NOMO-1 treated with dmso at 0.1 percent for 144 hours (cell line): ENCODE measurements around the gene RAD9A.
A peak's percentile ranks its signal among the peaks of the same experiment; 100 is the strongest.

Source experiments
- DNase-seq: peaks from one replicate; lab custom pipeline; 2025; ENCODE audit not compliant: unreplicated experiment; lab: John Stamatoyannopoulos, UW

Gene RAD9A

DNA sequence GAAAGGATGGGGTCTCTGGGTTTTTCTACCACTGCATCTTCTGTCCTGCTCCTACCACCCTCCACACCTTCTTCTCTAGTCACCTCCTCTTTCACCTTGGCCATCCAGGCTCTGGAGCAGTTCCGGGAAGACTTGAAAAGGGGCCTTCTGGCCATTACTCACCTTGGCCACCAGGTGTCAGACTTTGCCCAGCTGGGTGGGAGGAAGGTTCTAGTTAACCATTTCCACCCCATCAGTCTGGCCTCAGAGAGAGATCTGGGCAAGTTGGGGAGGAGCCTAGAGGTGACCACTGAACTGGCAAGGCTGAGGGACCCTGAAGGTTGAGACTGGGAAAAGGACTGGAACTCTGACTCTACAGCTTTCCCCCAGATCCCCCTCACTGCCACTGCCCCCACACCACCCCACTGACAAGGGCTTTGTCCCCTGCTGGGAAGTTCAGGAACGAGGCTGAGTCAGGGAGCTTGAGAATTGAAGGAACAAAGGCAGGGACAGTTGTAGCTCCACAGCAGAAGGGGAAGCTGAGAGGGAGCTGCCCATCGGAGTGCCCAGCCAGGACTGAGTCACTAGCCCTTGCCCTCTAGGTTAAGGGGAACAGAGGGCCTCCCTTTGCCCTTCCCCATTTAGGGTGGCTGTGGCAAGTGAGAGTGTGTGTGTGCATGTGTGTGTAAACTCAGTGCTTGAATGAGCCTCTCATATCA, 34.8 kb upstream of the RAD9A start:
- peak; percentile 81 for DNase-seq

GRCh38 chr11:67357831-67358670, 33.7 kb upstream of the RAD9A start:
- no peak for DNase-seq

DNA sequence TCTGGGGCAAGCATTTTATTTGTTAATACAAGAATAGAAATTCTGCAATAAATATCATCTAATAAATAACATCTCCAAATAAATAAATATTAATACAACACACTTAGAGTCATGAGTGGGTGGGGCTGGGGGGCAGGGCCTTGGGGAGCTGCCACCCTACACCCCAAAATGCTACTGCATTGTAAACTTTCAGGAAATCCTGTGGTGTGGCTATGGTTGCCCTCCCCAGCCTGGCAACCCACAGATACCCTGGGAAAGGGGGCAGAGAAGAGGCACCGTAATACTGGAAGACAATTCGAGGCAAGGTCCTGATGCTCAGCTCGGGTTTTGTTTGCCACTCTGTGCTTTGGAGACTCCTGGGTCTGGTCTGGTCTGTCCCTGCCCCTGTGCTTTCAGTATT, 27.6 kb upstream of the RAD9A start:
- no peak for DNase-seq

DNA sequence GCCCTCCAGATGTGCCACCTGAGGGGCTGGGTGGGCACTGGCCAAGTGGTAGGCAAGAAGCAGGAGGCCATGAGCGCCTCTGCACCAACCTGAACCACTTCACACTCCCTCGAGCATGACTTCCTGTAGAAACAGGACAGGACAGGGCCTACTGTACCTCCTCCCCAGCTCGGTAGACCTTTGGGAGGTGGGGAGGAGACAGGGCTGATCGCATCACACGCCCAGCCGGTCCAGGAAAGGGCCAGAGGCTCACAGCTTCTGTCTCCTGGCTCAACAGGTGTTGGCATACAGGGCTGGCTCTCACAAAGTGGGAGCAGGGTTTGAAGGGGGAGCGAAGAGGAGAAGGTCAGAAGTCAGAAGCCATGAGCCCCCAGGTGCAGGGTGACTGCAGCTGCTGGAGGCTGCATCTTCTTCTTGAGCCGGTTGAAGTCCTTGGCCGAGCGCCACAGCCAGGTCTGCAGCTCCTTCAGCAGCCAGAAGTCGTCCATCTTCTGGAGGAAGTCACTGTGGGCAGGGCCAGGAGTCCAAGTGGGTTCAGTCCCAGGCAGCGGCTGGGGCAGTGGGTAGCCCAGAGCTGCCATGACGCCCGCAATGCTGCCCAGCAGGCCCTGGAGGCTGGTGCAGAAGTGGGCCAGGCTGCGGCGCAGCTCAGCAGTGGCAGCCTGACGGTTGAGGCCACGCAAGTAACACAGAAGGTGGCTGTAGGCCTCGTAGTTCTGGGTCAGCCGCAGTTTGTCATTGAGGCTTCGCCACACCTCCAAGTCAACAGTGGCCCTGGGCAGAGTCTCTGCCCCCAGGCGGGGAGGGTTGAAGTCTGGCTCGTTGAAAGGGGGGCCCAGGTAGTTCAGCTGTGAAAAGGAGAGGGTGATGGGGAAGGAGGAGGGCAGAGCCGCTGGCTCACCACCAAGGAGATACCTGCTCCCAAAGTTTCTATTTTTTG, 26.7 kb upstream of the RAD9A start:
- DNase-seq, result no peak

DNA sequence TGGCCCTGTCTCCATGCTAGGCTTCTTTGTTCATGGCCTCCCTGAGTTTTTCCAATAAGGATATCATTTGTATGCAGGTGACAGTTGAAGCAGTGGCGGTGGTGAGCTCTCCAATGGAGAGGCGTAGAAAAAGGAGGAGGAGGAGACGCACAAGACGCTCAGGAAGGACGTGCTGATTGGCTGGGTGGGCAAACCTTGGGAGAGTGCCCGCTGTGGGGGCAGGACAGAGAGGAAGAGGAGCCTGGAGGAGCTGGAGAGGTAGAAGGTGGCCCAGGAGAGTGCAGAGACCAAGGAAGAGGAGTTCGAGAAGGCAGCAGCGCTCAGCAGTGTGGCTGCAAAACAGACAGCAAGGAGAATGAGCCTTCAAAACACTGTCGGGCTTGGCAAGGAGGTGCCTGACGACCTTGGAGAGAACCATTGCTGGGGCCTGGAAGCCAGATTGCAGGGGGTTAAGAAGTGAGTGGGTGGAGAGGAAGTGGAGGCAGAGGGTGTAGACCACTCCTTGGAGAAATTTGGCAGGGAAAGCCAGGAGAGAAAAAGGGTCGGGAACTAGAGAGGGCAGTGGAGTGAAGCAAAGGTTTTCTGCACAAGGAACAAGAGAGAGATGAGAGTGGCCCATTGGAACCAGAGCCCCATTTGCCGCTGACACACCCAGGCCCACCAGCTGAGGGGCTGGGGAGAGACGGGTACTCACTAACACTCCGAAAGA, 25.9 kb upstream of the RAD9A start:
- DNase-seq, result no peak

DNA sequence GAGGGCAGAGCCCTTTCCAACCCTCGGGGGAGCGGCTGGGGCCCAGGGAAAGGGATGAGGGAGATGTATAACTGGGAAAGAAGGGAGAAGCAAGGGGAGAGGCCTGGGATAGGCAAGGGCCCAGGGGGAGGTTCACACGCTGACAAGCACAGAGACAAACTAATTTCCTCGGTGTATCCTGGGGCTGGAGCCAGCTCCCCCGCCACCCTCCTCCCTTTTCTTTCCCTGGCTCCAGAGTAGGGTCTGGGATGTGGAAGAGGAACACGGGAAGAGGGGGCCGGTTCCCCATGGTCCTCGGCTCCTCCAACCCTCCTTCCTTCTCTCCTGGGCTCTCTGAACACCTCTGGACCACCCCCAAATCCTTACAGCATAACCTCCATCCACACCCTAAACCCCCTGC, 25.2 kb upstream of the RAD9A start:
- DNase-seq, result no peak

DNA sequence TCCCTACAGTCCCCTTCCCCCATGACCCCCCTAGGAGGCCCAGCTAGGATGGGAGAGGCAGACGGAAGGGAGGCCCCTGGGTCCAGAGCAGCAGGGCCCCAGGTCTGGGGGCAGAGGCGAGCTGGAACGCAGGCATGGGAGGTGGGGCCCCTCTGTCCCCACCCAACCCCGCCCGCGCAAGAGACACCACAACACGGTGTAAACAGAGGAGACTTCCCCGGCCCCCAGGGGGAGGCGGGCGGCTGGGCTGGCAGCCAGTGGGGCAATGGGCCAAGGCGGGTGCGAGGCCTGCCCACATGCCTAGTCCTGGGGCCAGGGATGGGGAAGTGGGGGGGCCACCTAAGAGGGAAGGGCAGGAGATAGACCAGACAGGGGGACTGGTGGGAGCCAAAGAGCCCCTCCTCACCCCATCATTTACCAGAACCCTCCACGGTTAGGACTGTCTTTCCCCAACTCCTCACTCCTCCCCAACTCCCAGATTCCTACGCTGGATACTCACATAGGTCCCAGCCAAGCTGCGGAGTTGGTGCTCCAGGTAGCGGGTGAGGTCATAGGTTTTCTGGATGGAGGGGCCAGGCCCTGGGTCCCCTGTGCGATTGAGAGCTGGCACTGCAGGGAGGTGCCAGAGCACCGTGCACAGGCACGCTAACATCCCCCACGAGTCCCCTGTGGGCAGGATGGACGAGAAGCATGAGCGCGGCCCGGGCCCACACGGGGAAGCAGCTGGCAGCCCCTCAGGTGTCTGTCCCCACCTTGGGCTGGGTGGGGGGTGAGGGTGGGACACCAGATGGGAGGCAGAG, 24.6 kb upstream of the RAD9A start:
- DNase-seq, result no peak

DNA sequence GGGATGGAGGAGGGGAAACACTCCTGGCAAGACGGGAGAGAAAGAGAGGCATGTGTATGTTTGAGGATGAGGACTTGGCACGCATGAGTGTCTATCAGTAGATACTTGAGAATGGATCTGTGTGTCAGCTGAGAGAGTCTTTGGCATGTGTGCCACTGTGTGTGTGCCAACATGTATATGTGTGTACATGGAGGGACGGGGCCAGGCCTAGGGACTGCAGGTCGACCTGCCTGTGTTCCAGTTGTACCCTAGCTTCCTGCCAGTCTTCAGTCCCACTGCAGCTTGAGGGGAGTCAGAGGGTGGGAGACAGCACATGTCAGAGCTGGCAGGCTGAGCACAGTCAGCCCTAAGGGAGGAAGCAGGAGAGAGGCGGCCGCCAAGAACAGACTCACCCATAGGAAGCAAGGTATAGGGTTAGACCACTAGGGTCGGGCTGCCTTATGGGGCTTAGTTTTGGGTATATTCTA, 24.0 kb upstream of the RAD9A start:
- no peak for DNase-seq

GRCh38 chr11:67368621-67369020, 23.2 kb upstream of the RAD9A start:
- DNase-seq, result no peak

GRCh38 chr11:67369275-67369674, 22.5 kb upstream of the RAD9A start:
- no peak for DNase-seq

DNA sequence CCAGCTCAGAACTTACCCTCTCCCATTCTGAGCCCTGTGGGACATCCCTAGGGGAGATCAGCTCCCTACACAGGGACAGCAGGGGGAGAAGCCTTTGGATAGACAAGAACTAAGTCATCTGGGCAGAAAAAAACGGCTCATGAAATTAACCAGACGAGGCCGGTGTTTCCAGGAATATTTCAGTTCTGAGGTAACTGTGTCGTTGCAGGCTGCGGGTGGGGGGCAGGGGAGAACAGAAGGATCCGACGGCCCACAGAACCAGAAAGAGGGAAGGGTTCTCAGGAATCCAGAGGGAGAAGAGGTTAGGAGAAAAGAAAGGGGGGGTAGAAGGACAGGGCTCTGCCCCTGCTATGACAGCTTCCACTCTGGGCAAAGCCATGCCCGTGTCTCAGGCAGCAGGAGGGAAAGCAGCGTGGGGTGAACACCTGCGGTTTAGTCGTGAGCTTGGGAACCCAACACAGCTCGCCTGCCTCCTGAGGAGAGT, 21.9 kb upstream of the RAD9A start:
- no peak for DNase-seq

- no peak for DNase-seq
These were observed 21.3 kb upstream of the RAD9A start for GRCh38 chr11:67370351-67371076.

DNA sequence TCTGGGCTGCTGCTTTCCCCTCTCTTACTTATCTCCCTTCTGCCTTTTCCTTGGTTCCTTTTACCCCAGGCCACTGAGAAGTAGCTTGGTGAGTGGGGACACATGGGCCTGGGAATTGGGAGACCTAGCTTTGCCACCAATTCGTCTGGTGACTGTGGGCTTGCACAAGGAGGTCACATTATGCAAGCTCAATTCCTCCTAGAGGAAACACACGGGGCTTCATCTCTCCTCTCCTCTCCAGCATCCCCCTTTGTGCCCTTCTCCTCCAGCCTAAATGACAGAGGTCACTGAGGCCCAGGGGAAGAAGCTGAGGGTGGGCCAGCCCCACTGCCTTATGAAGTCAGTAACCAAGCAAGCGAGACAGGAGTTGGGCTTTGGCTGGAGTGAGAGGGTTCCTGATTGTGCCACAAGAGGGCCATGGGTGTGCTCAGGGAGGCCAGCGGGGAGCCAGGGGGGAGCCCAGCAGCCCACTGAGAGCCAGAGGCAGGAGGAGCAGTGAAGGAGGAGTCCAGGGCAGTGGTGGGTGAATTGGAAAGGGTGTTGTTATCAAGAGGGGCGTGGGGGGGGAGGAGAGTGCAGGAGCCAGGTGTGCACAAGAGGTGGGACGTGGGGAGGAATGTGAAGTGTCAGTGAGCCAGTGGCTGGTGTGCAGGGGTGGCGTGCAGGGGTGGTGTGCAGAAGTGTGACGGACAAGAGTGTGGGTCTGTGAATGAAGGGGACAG, 20.4 kb upstream of the RAD9A start:
- DNase-seq, result peak; percentile 35

- no peak for DNase-seq
These were observed 19.9 kb upstream of the RAD9A start for GRCh38 chr11:67371911-67372320.

- no peak for DNase-seq
These were observed 19.3 kb upstream of the RAD9A start for GRCh38 chr11:67372321-67372992.

DNA sequence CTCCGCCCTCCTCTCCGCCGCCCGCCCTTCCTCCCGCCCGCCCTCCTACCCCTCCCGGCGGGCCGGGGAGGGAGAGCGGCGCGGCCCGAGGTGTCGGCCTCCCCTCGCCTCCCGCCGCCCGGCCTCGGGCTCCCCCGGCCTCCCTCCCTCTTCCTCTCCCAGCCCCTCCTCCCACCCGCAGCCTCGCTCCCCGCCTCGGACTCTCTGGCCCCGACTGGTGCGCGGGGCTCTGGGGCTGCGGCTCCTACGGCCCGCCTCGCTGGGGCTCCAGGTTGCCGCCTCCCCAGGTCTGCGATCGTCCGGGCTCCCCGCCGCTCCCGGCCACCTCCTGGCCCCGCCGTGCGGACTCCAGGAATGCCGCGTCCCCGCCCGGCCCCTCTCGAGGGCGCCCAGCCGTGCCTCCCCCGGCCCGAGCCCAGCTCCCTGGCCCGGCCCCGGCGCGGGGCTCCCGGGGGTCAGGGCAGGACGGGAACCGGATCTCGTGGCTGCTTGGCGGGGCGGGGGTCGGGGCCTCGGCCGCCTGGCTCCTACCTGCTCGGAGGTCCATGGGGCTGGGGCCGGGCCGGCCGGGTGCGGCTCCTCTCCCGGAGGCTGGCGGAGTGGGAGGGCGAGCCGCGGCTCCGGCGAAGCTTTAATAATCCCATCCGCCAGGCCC, 18.7 kb upstream of the RAD9A start, which contains the start of gene CLCF1:
Gene CLCF1, minus strand, starts transcription at position 606 of the 655 bp plus-strand sequence. Its CDS starts 59 bp downstream, at position 547.
- DNase-seq, result peak; percentile 14
